ENCODE measurements around the gene GINS2.

The GINS2 gene

DNA sequence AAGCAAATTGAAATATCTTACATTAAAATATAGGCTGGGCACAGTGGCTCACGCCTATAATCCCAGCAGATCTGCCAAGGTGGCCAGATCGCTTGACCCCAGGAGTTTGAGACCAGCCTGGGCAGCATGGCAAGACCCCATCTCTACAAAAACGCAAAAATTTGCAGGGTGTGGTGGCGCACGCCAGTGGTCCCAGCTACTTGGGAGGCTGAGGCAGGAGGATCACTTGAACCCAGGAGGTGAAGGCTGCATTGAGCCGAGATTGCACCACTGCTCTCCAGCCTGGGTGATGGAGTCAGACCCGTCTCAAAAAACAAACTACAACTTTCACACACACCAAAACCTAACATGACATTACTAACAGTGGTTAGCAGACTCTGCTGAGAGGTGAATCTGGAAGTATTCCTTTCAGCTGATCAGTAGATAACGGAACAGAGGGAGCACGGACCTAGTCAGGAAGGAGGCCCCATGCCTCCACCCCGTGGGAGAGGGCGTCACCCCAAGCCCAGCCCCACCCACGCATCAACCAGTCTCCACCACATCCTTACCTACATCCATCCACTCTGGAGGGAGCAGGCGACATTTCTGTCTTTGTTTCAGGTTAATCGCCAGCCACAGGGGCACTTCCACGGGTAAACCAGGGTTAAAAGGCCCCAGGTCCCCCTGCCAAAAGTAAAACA, 1.7 kb downstream of the GINS2 start:
- no peak overlapping the region for H3K4me3 ChIP-seq (ENCODE audit: low read depth, low read length)
- H3K36me3 ChIP-seq (replicated peaks), result no peaks in the 10 kb centered on the region
- TF ChIP-seq, protein P1, sequence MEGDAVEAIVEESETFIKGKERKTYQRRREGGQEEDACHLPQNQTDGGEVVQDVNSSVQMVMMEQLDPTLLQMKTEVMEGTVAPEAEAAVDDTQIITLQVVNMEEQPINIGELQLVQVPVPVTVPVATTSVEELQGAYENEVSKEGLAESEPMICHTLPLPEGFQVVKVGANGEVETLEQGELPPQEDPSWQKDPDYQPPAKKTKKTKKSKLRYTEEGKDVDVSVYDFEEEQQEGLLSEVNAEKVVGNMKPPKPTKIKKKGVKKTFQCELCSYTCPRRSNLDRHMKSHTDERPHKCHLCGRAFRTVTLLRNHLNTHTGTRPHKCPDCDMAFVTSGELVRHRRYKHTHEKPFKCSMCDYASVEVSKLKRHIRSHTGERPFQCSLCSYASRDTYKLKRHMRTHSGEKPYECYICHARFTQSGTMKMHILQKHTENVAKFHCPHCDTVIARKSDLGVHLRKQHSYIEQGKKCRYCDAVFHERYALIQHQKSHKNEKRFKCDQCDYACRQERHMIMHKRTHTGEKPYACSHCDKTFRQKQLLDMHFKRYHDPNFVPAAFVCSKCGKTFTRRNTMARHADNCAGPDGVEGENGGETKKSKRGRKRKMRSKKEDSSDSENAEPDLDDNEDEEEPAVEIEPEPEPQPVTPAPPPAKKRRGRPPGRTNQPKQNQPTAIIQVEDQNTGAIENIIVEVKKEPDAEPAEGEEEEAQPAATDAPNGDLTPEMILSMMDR (IDR thresholded peaks at IDR 0.05; ENCODE audit: low read depth, low read length, missing control alignments), result no peak
- H3K27me3 ChIP-seq (replicated peaks), result no peaks in the 10 kb centered on the region
- in situ Hi-C loops (cut with HindIII; ENCODE audit: low pct_ligation_motif_present, low sequenced_read_pairs), result no loop called here
- H3K27ac ChIP-seq, result no peak overlapping the region
- DNase-seq, result no peak

DNA sequence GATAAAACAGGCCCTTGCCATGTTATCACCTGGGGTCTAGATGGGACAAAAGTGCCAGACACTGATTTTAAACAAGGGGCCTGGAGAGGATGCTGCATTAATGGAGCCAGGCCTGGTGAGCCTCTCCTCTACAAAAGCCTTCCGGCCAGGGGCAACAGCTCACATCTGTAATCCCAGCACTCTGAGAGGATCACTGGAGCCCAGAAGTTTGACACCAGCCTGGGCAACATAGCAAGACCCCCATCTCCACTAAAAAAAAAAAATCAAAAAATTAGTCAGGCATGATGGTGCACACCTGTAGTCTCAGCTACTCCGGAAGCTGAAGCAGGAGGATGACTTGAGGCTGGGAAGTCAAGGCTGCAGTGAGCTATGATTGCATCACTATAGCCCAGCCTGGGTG, 3.5 kb downstream of the GINS2 start:
- TF ChIP-seq, protein P1 (IDR thresholded peaks at IDR 0.05; ENCODE audit: low read depth, low read length, missing control alignments), result no peak
- in situ Hi-C loops (cut with HindIII; ENCODE audit: low pct_ligation_motif_present, low sequenced_read_pairs), result no loop called here
- Histone ChIP-seq H3K27me3 (replicated peaks) (no peaks in the 10 kb centered on the region), H3K36me3 (replicated peaks) (no peaks in the 10 kb centered on the region), H3K27ac (no peak overlapping the region), H3K4me3 (ENCODE audit: low read depth, low read length) (no peak overlapping the region)
- DNase-seq, result no peak

DNA sequence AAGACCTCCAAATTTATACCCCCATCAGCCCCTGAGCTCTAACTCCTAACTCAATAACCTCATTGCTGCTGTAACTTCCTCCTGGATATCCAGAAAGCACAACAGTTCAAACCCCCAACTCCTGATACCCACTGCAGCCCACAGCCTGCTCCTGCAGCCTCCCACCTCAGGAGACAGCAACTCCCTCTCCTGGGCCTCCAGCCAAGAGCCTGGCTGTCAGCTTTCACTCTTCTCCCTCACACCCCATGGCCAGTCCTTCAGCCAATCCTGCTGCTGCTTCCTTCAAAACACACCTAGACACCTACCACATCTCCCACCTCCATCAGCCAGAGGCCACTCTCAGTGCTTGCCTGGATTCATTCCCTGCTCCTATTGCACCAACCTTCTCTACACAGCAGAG, 5.4 kb downstream of the GINS2 start:
- Histone ChIP-seq H3K4me3 (ENCODE audit: low read depth, low read length) (no peak overlapping the region), H3K36me3 (replicated peaks) (no peaks in the 10 kb centered on the region), H3K27me3 (replicated peaks) (no peaks in the 10 kb centered on the region), H3K27ac (no peak overlapping the region)
- TF ChIP-seq, protein P1 (IDR thresholded peaks at IDR 0.05; ENCODE audit: low read depth, low read length, missing control alignments), result no peak
- in situ Hi-C loops (cut with HindIII; ENCODE audit: low pct_ligation_motif_present, low sequenced_read_pairs), result no loop called here
- no peak for DNase-seq

DNA sequence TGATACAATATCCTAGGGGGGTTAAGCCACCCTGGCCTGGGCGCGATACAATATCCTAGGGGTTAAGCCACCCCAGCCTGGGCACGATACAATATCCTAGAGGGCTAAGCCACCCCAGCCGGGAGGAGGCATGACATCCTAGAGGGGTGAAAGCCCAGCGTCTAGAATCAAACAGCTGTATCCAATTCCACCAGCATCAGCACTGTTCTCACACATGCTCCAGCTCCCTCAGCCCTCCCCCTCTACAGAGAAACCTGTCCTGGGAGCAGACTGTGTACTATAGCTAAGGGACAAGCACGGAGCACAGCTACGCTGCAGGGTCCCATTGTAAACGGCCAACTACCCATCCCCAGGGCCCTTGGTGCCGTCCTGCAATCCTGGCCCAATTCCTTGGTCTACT, 6.2 kb downstream of the GINS2 start:
- no peaks in the 10 kb centered on the region for H3K27me3 ChIP-seq (replicated peaks)
- DNase-seq, result no peak
- H3K36me3 ChIP-seq (replicated peaks), result peaks cover under 1% of the 10 kb centered on the region
- TF ChIP-seq, protein P1 (IDR thresholded peaks at IDR 0.05; ENCODE audit: low read depth, low read length, missing control alignments), result no peak
- no peak overlapping the region for H3K27ac ChIP-seq
- in situ Hi-C loops (cut with HindIII; ENCODE audit: low pct_ligation_motif_present, low sequenced_read_pairs), result no loop called here
- H3K4me3 ChIP-seq (ENCODE audit: low read depth, low read length), result no peak overlapping the region

DNA sequence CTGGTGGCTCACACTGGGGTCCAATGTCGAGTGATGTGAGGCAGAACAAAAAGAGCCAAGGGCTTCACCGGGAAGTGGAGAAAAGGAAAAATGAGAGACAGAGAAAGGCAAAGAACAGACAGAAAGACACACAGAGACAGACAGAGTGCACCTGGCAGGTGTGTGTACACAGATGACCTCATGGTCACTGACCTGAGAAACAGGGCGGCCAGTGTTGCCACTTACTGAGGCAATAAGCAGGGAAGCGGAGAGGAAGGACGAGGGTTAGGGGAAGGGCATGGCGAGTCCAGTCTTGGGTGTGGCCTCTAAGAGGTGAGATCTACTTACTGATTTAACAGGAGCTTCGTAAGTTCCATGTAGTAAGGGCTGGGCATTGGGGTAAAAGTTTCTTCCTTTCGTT, 7.5 kb downstream of the GINS2 start:
- TF ChIP-seq, protein P1 (IDR thresholded peaks at IDR 0.05; ENCODE audit: low read depth, low read length, missing control alignments), result no peak
- Histone ChIP-seq H3K27me3 (replicated peaks) (no peaks in the 10 kb centered on the region), H3K36me3 (replicated peaks) (peaks cover 2% of the 10 kb centered on the region), H3K27ac (no peak overlapping the region), H3K4me3 (ENCODE audit: low read depth, low read length) (no peak overlapping the region)
- in situ Hi-C loops (cut with HindIII; ENCODE audit: low pct_ligation_motif_present, low sequenced_read_pairs), result no loop called here
- no peak for DNase-seq

DNA sequence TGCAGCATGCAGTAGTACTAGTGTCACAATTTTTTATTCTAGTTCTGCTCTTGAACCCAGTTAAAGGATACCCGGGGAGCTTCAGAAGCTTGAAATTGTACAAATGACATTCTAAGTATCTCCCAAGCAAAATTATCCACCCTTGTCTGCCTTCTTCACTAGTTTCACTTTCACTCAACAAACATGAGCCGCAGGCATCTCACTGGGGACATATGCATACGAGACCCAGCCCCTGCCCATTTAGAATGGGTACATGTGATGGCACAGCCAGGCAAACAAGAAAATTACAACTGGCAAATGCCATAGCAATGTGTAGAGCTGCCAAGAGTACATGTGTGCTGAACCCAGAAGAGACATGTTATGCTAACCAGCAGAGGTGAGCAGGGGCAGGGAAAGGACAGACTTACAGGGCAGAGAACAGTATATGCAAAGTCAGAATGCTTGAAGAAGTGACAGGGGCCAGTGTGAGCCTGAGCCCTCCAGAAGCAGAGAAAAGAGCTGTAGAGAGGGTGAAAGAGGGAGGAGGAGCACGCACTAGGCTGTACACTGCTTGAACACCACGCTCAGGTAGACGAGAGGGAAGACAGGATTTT, 8.3 kb downstream of the GINS2 start:
- no peaks in the 10 kb centered on the region for H3K27me3 ChIP-seq (replicated peaks)
- H3K27ac ChIP-seq, result no peak overlapping the region
- H3K4me3 ChIP-seq (ENCODE audit: low read depth, low read length), result no peak overlapping the region
- in situ Hi-C loops (cut with HindIII; ENCODE audit: low pct_ligation_motif_present, low sequenced_read_pairs), result no loop called here
- peaks cover 2% of the 10 kb centered on the region for H3K36me3 ChIP-seq (replicated peaks)
- TF ChIP-seq, protein P1 (IDR thresholded peaks at IDR 0.05; ENCODE audit: low read depth, low read length, missing control alignments), result no peak
- no peak for DNase-seq

Measured in brain microvascular endothelial cell (primary cell).